Neural cell (in vitro differentiated cells): Measurements from ENCODE around the gene C1QTNF4. TPM values are rescaled to one million over a fixed set of nuclear protein-coding genes. Genes with fewer than 3 reads are reported as not detected.
"Not testable (repeated sequence)": the region's sequence is repeated elsewhere in the genome, so short reads cannot be mapped to it uniquely, and the experiment has no call there.

Source experiments
- H2AFZ ChIP-seq: fragments of 200-600, 300-800 bp; sonication (generic), shearing (Covaris generic); 2 replicates; pipeline ENCODE4 v1.6.0; 2014; ENCODE audit warnings: low read depth, mild to moderate bottlenecking, antibody characterized with exemption, low read length, moderate library complexity
- H3F3A ChIP-seq: fragments of 200-600 bp; shearing (Covaris generic); 2 replicates; pipeline ENCODE4 v1.6.1; 2016; ENCODE audit warnings: mild to moderate bottlenecking, moderate library complexity, mixed read lengths, antibody characterized with exemption, low read length; ENCODE audit not compliant: insufficient read depth, poor library complexity, severe bottlenecking
- H3K27ac ChIP-seq: fragments of 200-600, 300-800 bp; sonication (generic), shearing (Covaris generic); 2 replicates; pipeline ENCODE4 v1.5.1; 2014; ENCODE audit warnings: mild to moderate bottlenecking, low read length, moderate library complexity
- H3K27me3 ChIP-seq: fragments of 300-800, 200-600 bp; sonication (generic), shearing (Covaris generic); 2 replicates; pipeline ENCODE4 v1.6.0; 2014; ENCODE audit warnings: mild to moderate bottlenecking, low read depth, low read length, moderate library complexity; ENCODE audit not compliant: insufficient read depth
- H3K36me3 ChIP-seq: fragments of 300-800, 200-600 bp; sonication (generic), shearing (Covaris generic); 2 replicates; pipeline ENCODE4 v1.5.1; 2014; ENCODE audit warnings: mild to moderate bottlenecking, antibody characterized with exemption, low read length, moderate library complexity; ENCODE audit not compliant: insufficient read depth
- H3K4me2 ChIP-seq: fragments of 300-800, 200-600 bp; sonication (generic), shearing (Covaris generic); 2 replicates; pipeline ENCODE4 v1.6.0; 2014; ENCODE audit warnings: mild to moderate bottlenecking, low read length
- H3K4me3 ChIP-seq: fragments of 300-800, 200-600 bp; sonication (generic), shearing (Covaris generic); 2 replicates; pipeline ENCODE4 v1.5.1; 2014; ENCODE audit warnings: mild to moderate bottlenecking, low read length, moderate library complexity
- H3K79me2 ChIP-seq: fragments of 200-600 bp; shearing (Covaris generic); replicated peaks from 2 replicates; pipeline ENCODE4 v1.6.0; 2014; ENCODE audit warnings: mild to moderate bottlenecking, low read length, moderate library complexity; ENCODE audit not compliant: insufficient read depth
- H3K9ac ChIP-seq: fragments of 300-800, 200-600 bp; sonication (generic), shearing (Covaris generic); 2 replicates; pipeline ENCODE4 v1.6.1; 2016; ENCODE audit warnings: mild to moderate bottlenecking, low read length, mixed read lengths
- H3K9me2 ChIP-seq: fragments of 200-600 bp; shearing (Covaris generic); 2 replicates; pipeline ENCODE4 v1.6.1; 2016; ENCODE audit warnings: mild to moderate bottlenecking, low read length, mixed read lengths; ENCODE audit not compliant: insufficient read depth
- H3K9me3 ChIP-seq: fragments of 200-600, 300-800 bp; sonication (generic), shearing (Covaris generic); 2 replicates; pipeline ENCODE4 v1.6.1; 2016; ENCODE audit warnings: mild to moderate bottlenecking, mixed run types, low read length, moderate library complexity, mixed read lengths
- H4K20me1 ChIP-seq: fragments of 200-600 bp; shearing (Covaris generic); 2 replicates; pipeline ENCODE4 v1.6.1; 2016; ENCODE audit warnings: mild to moderate bottlenecking, mixed run types; ENCODE audit not compliant: insufficient read depth
- CTCF ChIP-seq: fragments of 450-650 bp; IDR thresholded peaks from 2 replicates; pipeline ENCODE4 v1.5.1; 2014; ENCODE audit warnings: antibody characterized with exemption, mild to moderate bottlenecking, moderate library complexity; ENCODE audit not compliant: poor library complexity, severe bottlenecking
- EP300 ChIP-seq: fragments of 450-650 bp; conservative IDR thresholded peaks from 2 replicates; pipeline ENCODE4 v1.6.1; 2014; ENCODE audit warnings: antibody characterized with exemption, mild to moderate bottlenecking, moderate library complexity; ENCODE audit not compliant: poor library complexity, severe bottlenecking
- EZH2 ChIP-seq: fragments of 200-600, 300-800 bp; shearing (Covaris generic), sonication (generic); IDR thresholded peaks from 2 replicates; pipeline ENCODE4 v1.6.1; 2014; ENCODE audit warnings: antibody characterized with exemption, low read length, borderline replicate concordance, mild to moderate bottlenecking; ENCODE audit not compliant: insufficient read depth, poor library complexity, severe bottlenecking
- MXI1 ChIP-seq: fragments of 450-650 bp; conservative IDR thresholded peaks from 2 replicates; pipeline ENCODE4 v1.6.1; 2014; ENCODE audit warnings: antibody characterized with exemption, mild to moderate bottlenecking; ENCODE audit not compliant: poor library complexity, severe bottlenecking
- POLR2AphosphoS5 ChIP-seq: IDR thresholded peaks from 2 replicates; pipeline ENCODE4 v1.6.1; 2012
- RAD21 ChIP-seq: fragments of 450-650 bp; conservative IDR thresholded peaks from 2 replicates; pipeline ENCODE4 v1.6.1; 2014; ENCODE audit warnings: antibody characterized with exemption, mild to moderate bottlenecking, moderate library complexity
- REST ChIP-seq: IDR thresholded peaks from 2 replicates; pipeline ENCODE4 v1.6.1; 2012; ENCODE audit warnings: borderline replicate concordance
- SMC3 ChIP-seq: fragments of 450-650 bp; conservative IDR thresholded peaks from 2 replicates; pipeline ENCODE4 v1.6.1; 2014; ENCODE audit warnings: antibody characterized with exemption, mild to moderate bottlenecking, moderate library complexity; ENCODE audit not compliant: poor library complexity
- TAF1 ChIP-seq: IDR thresholded peaks from 2 replicates; pipeline ENCODE4 v1.6.1; 2012; ENCODE audit warnings: low read depth
- polyA plus RNA-seq: library from polyadenylated mRNA; depleted of rRNA; stranded (reverse); fragments of >200 nt; gene quantifications from 2 replicates; pipeline ENCODE4 v1.2.3, GENCODE V29; 2014

Gene C1QTNF4
- polyA plus RNA-seq, 1 donor from 2014 or later: 16.4 TPM

- H4K20me1 ChIP-seq, H2AFZ ChIP-seq, H3K4me2 ChIP-seq, H3K36me3 ChIP-seq, H3K9ac ChIP-seq, H3K9me3 ChIP-seq, H3K27ac ChIP-seq, H3F3A ChIP-seq, H3K79me2 ChIP-seq, H3K4me3 ChIP-seq, H3K9me2 ChIP-seq: not testable (repeated sequence)
- peaks cover 16% of the 10 kb centered on the region for H3K27me3 ChIP-seq
Observed at GRCh38 chr11:47564366-47564765, 29.8 kb downstream of the C1QTNF4 start.

- not testable (repeated sequence) for H3K36me3 ChIP-seq, H3K4me2 ChIP-seq, H3K9me3 ChIP-seq, H3K4me3 ChIP-seq, H3F3A ChIP-seq, H3K27ac ChIP-seq, H2AFZ ChIP-seq, H3K79me2 ChIP-seq, H4K20me1 ChIP-seq, H3K9me2 ChIP-seq, H3K9ac ChIP-seq
- H3K27me3 ChIP-seq: peaks cover 16% of the 10 kb centered on the region
Observed at GRCh38 chr11:47562393-47562792, 31.8 kb downstream of the C1QTNF4 start.

- Histone ChIP-seq H3K4me3 (no peak overlapping the region), H3K9me3 (no peaks in the 10 kb centered on the region), H3F3A (no peaks in the 10 kb centered on the region), H3K79me2 (no peaks in the 10 kb centered on the region), H3K4me2 (no peak overlapping the region), H3K36me3 (no peaks in the 10 kb centered on the region), H3K27ac (no peak overlapping the region), H2AFZ (no peak overlapping the region), H4K20me1 (no peaks in the 10 kb centered on the region), H3K9ac (no peak overlapping the region), H3K27me3 (peaks cover 9% of the 10 kb centered on the region), H3K9me2 (no peaks in the 10 kb centered on the region)
- TF ChIP-seq SMC3: no peak
- no peak for TF ChIP-seq EP300
- TF ChIP-seq CTCF: no peak
- TF ChIP-seq RAD21: no peak
- no peak for TF ChIP-seq POLR2AphosphoS5
- TF ChIP-seq MXI1: no peak
- no peak for TF ChIP-seq EZH2
- TF ChIP-seq TAF1: no peak
- no peak for TF ChIP-seq REST
Observed at GRCh38 chr11:47560426-47560825, 33.8 kb downstream of the C1QTNF4 start.
